ENCODE results near the gene ZDHHC7. TPM values are rescaled to one million over a fixed set of nuclear protein-coding genes. Genes with fewer than 3 reads are reported as not detected.

ZDHHC7 gene
- total RNA-seq, 1 donor from 2014 or later: 59.2 TPM

- Mint-ChIP-seq H3K36me3 (ENCODE audit: low read depth, unreplicated experiment) (no peaks in the 10 kb centered on the region), H3K9me3 (ENCODE audit: unreplicated experiment) (peaks cover 3% of the 10 kb centered on the region), H3K4me1 (ENCODE audit: low read depth, unreplicated experiment) (peaks cover 4% of the 10 kb centered on the region), H3K27me3 (ENCODE audit: low read depth, unreplicated experiment) (peaks cover 23% of the 10 kb centered on the region), H3K4me3 (ENCODE audit: unreplicated experiment) (no peak overlapping the region), H3K27ac (ENCODE audit: unreplicated experiment) (no peak overlapping the region)
- H3K9ac ChIP-seq (ENCODE audit: low read length): no peak overlapping the region
- no peak overlapping the region for H3K4me3 ChIP-seq (ENCODE audit: insufficient read depth, low read depth, low read length)
- H3K27me3 ChIP-seq (ENCODE audit: insufficient read depth, low read length): no peaks in the 10 kb centered on the region
- H3K27ac ChIP-seq (ENCODE audit: low read depth, low read length): no peak overlapping the region
- TF ChIP-seq, protein P1, sequence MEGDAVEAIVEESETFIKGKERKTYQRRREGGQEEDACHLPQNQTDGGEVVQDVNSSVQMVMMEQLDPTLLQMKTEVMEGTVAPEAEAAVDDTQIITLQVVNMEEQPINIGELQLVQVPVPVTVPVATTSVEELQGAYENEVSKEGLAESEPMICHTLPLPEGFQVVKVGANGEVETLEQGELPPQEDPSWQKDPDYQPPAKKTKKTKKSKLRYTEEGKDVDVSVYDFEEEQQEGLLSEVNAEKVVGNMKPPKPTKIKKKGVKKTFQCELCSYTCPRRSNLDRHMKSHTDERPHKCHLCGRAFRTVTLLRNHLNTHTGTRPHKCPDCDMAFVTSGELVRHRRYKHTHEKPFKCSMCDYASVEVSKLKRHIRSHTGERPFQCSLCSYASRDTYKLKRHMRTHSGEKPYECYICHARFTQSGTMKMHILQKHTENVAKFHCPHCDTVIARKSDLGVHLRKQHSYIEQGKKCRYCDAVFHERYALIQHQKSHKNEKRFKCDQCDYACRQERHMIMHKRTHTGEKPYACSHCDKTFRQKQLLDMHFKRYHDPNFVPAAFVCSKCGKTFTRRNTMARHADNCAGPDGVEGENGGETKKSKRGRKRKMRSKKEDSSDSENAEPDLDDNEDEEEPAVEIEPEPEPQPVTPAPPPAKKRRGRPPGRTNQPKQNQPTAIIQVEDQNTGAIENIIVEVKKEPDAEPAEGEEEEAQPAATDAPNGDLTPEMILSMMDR (IDR thresholded peaks at IDR 0.05; ENCODE audit: insufficient read depth, low read depth, low read length): no peak
- TF ChIP-seq EZH2 (IDR thresholded peaks at IDR 0.05; ENCODE audit: insufficient read depth, low read length): no peak
- FAIRE-seq (no peak), DNase-seq (ENCODE audit: low read depth) (no peak)
- peaks cover 9% of the 10 kb centered on the region for H3K4me1 ChIP-seq (ENCODE audit: insufficient read depth, low read length)
- no peaks in the 10 kb centered on the region for H3K9me3 ChIP-seq (ENCODE audit: insufficient read depth, low read depth, low read length)
- no peak overlapping the region for H2AFZ ChIP-seq (ENCODE audit: low read depth, low read length)
- H3K36me3 ChIP-seq (ENCODE audit: insufficient read depth, low read length): no peaks in the 10 kb centered on the region
- H3K4me2 ChIP-seq (ENCODE audit: low read length): no peak overlapping the region
- no peaks in the 10 kb centered on the region for H3K79me2 ChIP-seq (ENCODE audit: insufficient read depth, low read length)
- H4K20me1 ChIP-seq (ENCODE audit: insufficient read depth, low read length): no peaks in the 10 kb centered on the region
Measured at GRCh38 chr16:84937196-84938005, 73.9 kb downstream of the ZDHHC7 start.

DNA sequence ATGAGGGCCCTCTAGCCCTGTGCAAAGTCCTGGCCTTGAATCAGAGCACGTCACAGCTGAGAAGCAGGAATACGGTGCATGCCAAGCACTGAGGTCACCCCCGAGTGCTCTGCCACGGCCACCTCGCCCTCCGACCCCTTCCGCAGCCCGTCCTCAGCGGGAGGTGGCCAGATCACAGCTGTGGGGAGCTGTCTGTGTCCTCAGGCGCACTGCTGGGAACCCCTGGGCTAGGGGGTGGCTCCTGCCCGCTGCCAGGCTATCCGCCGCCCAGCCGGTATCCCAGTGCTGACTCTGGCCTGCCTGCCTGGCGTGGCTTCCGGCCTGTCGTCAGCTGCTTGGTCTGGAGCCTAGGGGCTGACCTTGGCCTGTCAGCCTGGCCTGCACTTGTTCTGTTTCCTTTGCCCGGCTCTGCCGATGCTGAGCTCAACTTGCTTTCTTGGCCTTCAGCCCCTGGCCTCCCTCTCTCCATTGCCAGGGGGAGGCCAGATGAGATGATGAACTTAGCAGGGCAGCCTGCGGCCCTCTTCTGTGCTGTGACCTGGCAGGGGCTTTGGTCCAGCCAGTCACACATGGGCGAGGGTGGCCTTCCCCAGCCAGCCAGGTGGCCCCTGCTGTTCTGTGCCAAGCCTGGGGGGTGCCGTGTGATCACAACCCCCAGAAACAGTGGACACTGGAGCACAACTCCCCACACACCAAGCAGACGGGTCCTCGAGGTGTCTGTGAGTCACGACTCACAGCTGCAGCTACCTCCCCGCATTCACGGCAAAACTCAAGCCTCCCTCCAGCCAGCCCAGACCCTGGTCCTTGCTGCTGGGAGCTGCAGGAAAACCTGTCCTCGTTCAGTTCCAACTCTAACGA lies 77.3 kb downstream of the ZDHHC7 start:
- no peak overlapping the region for H3K4me2 ChIP-seq (ENCODE audit: low read length)
- no peaks in the 10 kb centered on the region for H3K27me3 ChIP-seq (ENCODE audit: insufficient read depth, low read length)
- H3K27ac ChIP-seq (ENCODE audit: low read depth, low read length): no peak overlapping the region
- Mint-ChIP-seq H3K4me3 (ENCODE audit: unreplicated experiment) (no peak overlapping the region), H3K36me3 (ENCODE audit: low read depth, unreplicated experiment) (no peaks in the 10 kb centered on the region), H3K4me1 (ENCODE audit: low read depth, unreplicated experiment) (peaks cover 15% of the 10 kb centered on the region), H3K27me3 (ENCODE audit: low read depth, unreplicated experiment) (peaks cover 22% of the 10 kb centered on the region), H3K27ac (ENCODE audit: unreplicated experiment) (no peak overlapping the region), H3K9me3 (ENCODE audit: unreplicated experiment) (no peaks in the 10 kb centered on the region)
- H3K79me2 ChIP-seq (ENCODE audit: insufficient read depth, low read length): no peaks in the 10 kb centered on the region
- H3K9me3 ChIP-seq (ENCODE audit: insufficient read depth, low read depth, low read length): no peaks in the 10 kb centered on the region
- no peaks in the 10 kb centered on the region for H3K4me1 ChIP-seq (ENCODE audit: insufficient read depth, low read length)
- FAIRE-seq (no peak), DNase-seq (ENCODE audit: low read depth) (no peak)
- no peaks in the 10 kb centered on the region for H4K20me1 ChIP-seq (ENCODE audit: insufficient read depth, low read length)
- H3K4me3 ChIP-seq (ENCODE audit: insufficient read depth, low read depth, low read length): no peak overlapping the region
- TF ChIP-seq, protein P1 (IDR thresholded peaks at IDR 0.05; ENCODE audit: insufficient read depth, low read depth, low read length): no peak
- no peak for TF ChIP-seq EZH2 (IDR thresholded peaks at IDR 0.05; ENCODE audit: insufficient read depth, low read length)
- no peak overlapping the region for H2AFZ ChIP-seq (ENCODE audit: low read depth, low read length)
- H3K36me3 ChIP-seq (ENCODE audit: insufficient read depth, low read length): no peaks in the 10 kb centered on the region
- no peak overlapping the region for H3K9ac ChIP-seq (ENCODE audit: low read length)

Measured in astrocyte (in vitro differentiated cells and primary cell).